HepG2 (cell line): Measurements from ENCODE around the gene B3GAT3. TPM values are rescaled to one million over a fixed set of nuclear protein-coding genes. Genes with fewer than 3 reads are reported as not detected.

Experiments
- AFF4 ChIP-seq: sonication (generic); formaldehyde crosslinking; IDR thresholded peaks from 2 replicates; pipeline ENCODE4 v1.4.0; 2020; ENCODE audit warnings: missing genetic modification reagents
- DNMT1 ChIP-seq: sonication (generic); formaldehyde crosslinking; IDR thresholded peaks from 2 replicates; pipeline ENCODE4 v1.5.1; 2020; ENCODE audit warnings: mild to moderate bottlenecking, missing genetic modification reagents
- ETV5 ChIP-seq: IDR thresholded peaks from 2 replicates; pipeline ENCODE4 v1.6.1; 2018; ENCODE audit warnings: missing biosample characterization, missing genetic modification reagents, inconsistent platforms, borderline replicate concordance
- GTF2F1 ChIP-seq: fragments of 150-350 bp; IDR thresholded peaks from 2 replicates; pipeline ENCODE4 v1.6.1; 2014; ENCODE audit warnings: low read length
- KDM2A ChIP-seq: sonication (generic); formaldehyde crosslinking; IDR thresholded peaks from 2 replicates; pipeline ENCODE4 v1.4.0; 2020; ENCODE audit warnings: low read depth, missing genetic modification reagents, borderline replicate concordance
- NRL ChIP-seq: sonication (generic); formaldehyde crosslinking; IDR thresholded peaks from 2 replicates; pipeline ENCODE4 v1.5.0; 2020; ENCODE audit warnings: missing genetic modification reagents, mild to moderate bottlenecking, moderate library complexity, borderline replicate concordance
- ZFY ChIP-seq: sonication (generic); formaldehyde crosslinking; IDR thresholded peaks from 2 replicates; pipeline ENCODE4 v1.4.0; 2020; ENCODE audit warnings: missing genetic modification reagents
- ZNF142 ChIP-seq: sonication (generic); formaldehyde crosslinking; IDR thresholded peaks from 2 replicates; pipeline ENCODE4 v1.4.0; 2020; ENCODE audit warnings: missing genetic modification reagents
- ZNF20 ChIP-seq: sonication (generic); formaldehyde crosslinking; IDR thresholded peaks from 2 replicates; pipeline ENCODE4 v1.4.0; 2020; ENCODE audit warnings: mild to moderate bottlenecking, moderate library complexity, missing genetic modification reagents
- ZNF281 ChIP-seq: sonication (generic); formaldehyde crosslinking; IDR thresholded peaks from 2 replicates; pipeline ENCODE4 v1.4.0; 2020; ENCODE audit warnings: missing genetic modification reagents, borderline replicate concordance
- ZNF557 ChIP-seq: sonication (generic); formaldehyde crosslinking; IDR thresholded peaks from 2 replicates; pipeline ENCODE4 v1.4.0; 2020; ENCODE audit warnings: missing genetic modification reagents
- ZNF572 ChIP-seq: sonication (generic); formaldehyde crosslinking; IDR thresholded peaks from 2 replicates; pipeline ENCODE4 v1.5.1; 2020; ENCODE audit warnings: mild to moderate bottlenecking, missing genetic modification reagents
- ZNF83 ChIP-seq: sonication (generic); formaldehyde crosslinking; IDR thresholded peaks from 2 replicates; pipeline ENCODE4 v1.4.0; 2020; ENCODE audit warnings: missing genetic modification reagents, mild to moderate bottlenecking, borderline replicate concordance
- polyA plus RNA-seq, 8 experiments: library from polyadenylated mRNA; depleted of rRNA in 3 of 8; stranded (reverse) in 7 of 8; unstranded in 1 of 8; fragments of >200 nt; fragmentation: Illumina TruSeq in 4 of 8; extraction: Trizol in 4 of 8; gene quantifications; 2 replicates each; pipeline versions ENCODE4 v1.2.1 to v1.2.3, GENCODE V29; 2011 to 2016; ENCODE audit warnings: low read depth in 4 of 8, missing spikeins in 1 of 8, mixed read lengths in 1 of 8; ENCODE audit not compliant: insufficient read depth in 1 of 8
- total RNA-seq, 5 experiments: library from RNA; depleted of rRNA; stranded (reverse); fragments of >200 nt; fragmentation: Illumina TruSeq; extraction: Trizol; gene quantifications; 2 replicates each; pipeline ENCODE4 v1.2.3, GENCODE V29; 2016; ENCODE audit warnings: low read depth in 1 of 5

B3GAT3 gene
- total and polyA plus RNA-seq, 2 of the 13 experiments (the other 11 are each of a cell fraction or from before 2014, with no cell fraction given): 21.3 to 26.1 TPM

GRCh38 chr11:62621567-62622470, at the start of gene B3GAT3 (continued):
- TF ChIP-seq ZNF281 (CRISPR knock-in tag) (peak; percentile 11; the same call in 1 of the 2 replicates), NRL (CRISPR knock-in tag) (peak; percentile 81), ZNF83 (CRISPR knock-in tag) (peak; percentile 12; the same call in 1 of the 2 replicates), KDM2A (CRISPR knock-in tag) (peak; percentile 98), ZFY (CRISPR knock-in tag) (peak; percentile 81), ZNF557 (CRISPR knock-in tag) (no peak), GTF2F1 (no peak), ZNF142 (CRISPR knock-in tag) (peak; percentile 24; the same call in 1 of the 2 replicates), AFF4 (no peak), ZNF20 (CRISPR knock-in tag) (0 out of 2 replicates have a peak, but pooled peaks have one; percentile 54), ETV5 (CRISPR knock-in tag) (peak; percentile 99), ZNF572 (CRISPR knock-in tag) (no peak), DNMT1 (no peak; the same call in 1 of the 2 replicates)
